ENCODE data around the gene GFOD1.
A peak's percentile ranks its signal among the peaks of the same experiment; 100 is the strongest.
"Not testable (repeated sequence)": the region's sequence is repeated elsewhere in the genome, so short reads cannot be mapped to it uniquely, and the experiment has no call there.

Gene GFOD1

GRCh38 chr6:13462458-13463327 is 24.7 kb downstream of the GFOD1 start:
- no peak for DNase-seq

GRCh38 chr6:13461805-13462204 is 25.6 kb downstream of the GFOD1 start:
- DNase-seq = no peak

GRCh38 chr6:13461307-13461706 is 26.1 kb downstream of the GFOD1 start:
- no peak for DNase-seq

- DNase-seq = not testable (repeated sequence)
Measured at GRCh38 chr6:13460289-13460688, 27.1 kb downstream of the GFOD1 start.

- no peak for DNase-seq
Measured at GRCh38 chr6:13457577-13457976, 29.8 kb downstream of the GFOD1 start.

GRCh38 chr6:13455552-13455966 is 31.8 kb downstream of the GFOD1 start:
- DNase-seq = no peak

GRCh38 chr6:13454286-13455221 is 32.8 kb downstream of the GFOD1 start:
- DNase-seq = peak; percentile 22 to 99

GRCh38 chr6:13453771-13454251 is 33.6 kb downstream of the GFOD1 start:
- DNase-seq = peak in 1 of 2 donors; percentile 48

- no peak for DNase-seq
Measured at GRCh38 chr6:13453153-13453552, 34.2 kb downstream of the GFOD1 start.

GRCh38 chr6:13452346-13453117 is 34.9 kb downstream of the GFOD1 start:
- no peak for DNase-seq

GRCh38 chr6:13451181-13451895 is 36.1 kb downstream of the GFOD1 start:
- DNase-seq = no peak

- no peak for DNase-seq
Measured at GRCh38 chr6:13450628-13451027, 36.8 kb downstream of the GFOD1 start.

GRCh38 chr6:13447949-13448724 is 39.3 kb downstream of the GFOD1 start:
- peak in 1 of 2 donors; percentile 14 for DNase-seq

- DNase-seq = no peak
Measured at GRCh38 chr6:13446381-13446780, 41.0 kb downstream of the GFOD1 start.

GRCh38 chr6:13445744-13446115 is 41.7 kb downstream of the GFOD1 start:
- no peak for DNase-seq

- peak in 1 of 2 donors; percentile 74 for DNase-seq
Measured at GRCh38 chr6:13445005-13445743, 42.2 kb downstream of the GFOD1 start.

- DNase-seq = no peak
Measured at GRCh38 chr6:13444604-13445003, 42.8 kb downstream of the GFOD1 start.

- not testable (repeated sequence) for DNase-seq
Measured at GRCh38 chr6:13443978-13444377, 43.4 kb downstream of the GFOD1 start.

- DNase-seq = no peak
Measured at GRCh38 chr6:13441778-13442177, 45.6 kb downstream of the GFOD1 start.

GRCh38 chr6:13439644-13440043 is 47.8 kb downstream of the GFOD1 start:
- no peak for DNase-seq
